ENCODE results near the gene ABCA1.

GRCh38 chr9:104750185-104750767, 177.7 kb downstream of the ABCA1 start:
- TF ChIP-seq CTCF (IDR thresholded peaks at IDR 0.05; ENCODE audit: insufficient read depth, low read length, poor library complexity, severe bottlenecking) (no peak), EZH2phosphoT487 (conservative IDR thresholded peaks at IDR 0.05; ENCODE audit: low read length) (no peak)

Measured in SU-DHL-6 (cell line).